Right ventricle myocardium superior (tissue), 1 donor: Measurements from ENCODE around the gene LRIT2. TPM values are rescaled to one million over a fixed set of nuclear protein-coding genes. Genes with fewer than 3 reads are reported as not detected.
"Not testable (repeated sequence)": the region's sequence is repeated elsewhere in the genome, so short reads cannot be mapped to it uniquely, and the experiment has no call there.

Experiments used
- ATAC-seq: fragments of 200-7000 bp; cut with Tn5 transposase; one replicate; pipeline ENCODE4 v1.9.1; 2020; ENCODE audit warnings: mild to moderate bottlenecking; ENCODE audit not compliant: poor library complexity
- DNase-seq: peaks from one replicate; pipeline ENCODE4 v3.0.0-alpha.2; 2020
- intact Hi-C: fragments of 100-400 bp; cut with DNase I; formaldehyde crosslinking; loops from one replicate; pipeline ENCODE4 v1.11.2; 2022
- total RNA-seq: library from RNA; stranded (reverse); fragmentation: NEBNext Ultra II Directional; extraction: Animal tissue kit (Norgen Biotek cat#: 25700); gene quantifications from one replicate; pipeline ENCODE4 v1.2.1, GENCODE V29; 2021
- donor health status: DM: no; HTN: yes; CAD: no; lungs with severe emphysema.

Gene LRIT2
- total RNA-seq, 1 donor from 2014 or later: not detected

DNA sequence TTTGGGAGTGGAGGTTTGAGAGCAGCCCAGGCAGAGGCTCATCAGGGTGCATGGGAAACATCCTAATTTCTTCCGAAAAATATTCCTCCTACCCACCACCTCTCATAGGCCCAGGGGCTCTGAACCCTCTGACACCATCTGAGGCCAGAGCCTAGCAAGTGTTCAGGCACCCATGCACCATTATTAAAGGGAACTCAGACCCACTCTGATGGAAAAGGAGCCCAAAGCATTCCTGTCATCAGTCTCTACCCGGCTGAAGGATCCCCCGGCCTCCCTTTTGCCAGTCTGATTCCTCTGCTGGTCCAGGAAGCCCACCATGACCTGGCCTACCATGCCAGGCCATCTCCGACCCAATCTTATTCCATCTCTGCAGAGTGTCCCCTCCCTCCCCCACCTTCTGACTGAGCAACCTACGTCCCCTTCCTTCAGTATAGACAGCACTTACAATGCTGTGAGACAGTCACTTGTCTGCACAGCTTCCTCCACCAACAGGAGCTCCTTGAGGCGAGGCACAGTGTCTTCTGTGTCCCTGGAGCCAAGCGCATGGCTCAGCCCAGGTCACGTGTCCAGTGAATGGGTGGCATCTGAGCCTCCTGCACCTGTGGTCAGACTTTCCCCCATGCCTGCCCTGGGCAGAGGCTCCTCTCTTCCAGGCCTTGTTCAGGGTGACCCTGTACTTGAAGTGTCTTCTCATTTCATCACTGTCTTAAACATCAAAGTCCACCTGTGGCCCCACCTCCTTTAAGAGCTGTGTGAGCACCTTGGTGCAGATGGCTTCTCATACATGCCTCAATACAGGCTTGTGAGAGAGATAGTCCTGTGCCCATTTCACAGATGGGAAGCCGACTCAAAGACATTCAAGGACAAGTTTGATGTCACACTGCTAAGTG is 52.6 kb downstream of the LRIT2 start:
- DNase-seq (no peak), ATAC-seq (no peak)
- intact Hi-C loops: no loop called here

DNA sequence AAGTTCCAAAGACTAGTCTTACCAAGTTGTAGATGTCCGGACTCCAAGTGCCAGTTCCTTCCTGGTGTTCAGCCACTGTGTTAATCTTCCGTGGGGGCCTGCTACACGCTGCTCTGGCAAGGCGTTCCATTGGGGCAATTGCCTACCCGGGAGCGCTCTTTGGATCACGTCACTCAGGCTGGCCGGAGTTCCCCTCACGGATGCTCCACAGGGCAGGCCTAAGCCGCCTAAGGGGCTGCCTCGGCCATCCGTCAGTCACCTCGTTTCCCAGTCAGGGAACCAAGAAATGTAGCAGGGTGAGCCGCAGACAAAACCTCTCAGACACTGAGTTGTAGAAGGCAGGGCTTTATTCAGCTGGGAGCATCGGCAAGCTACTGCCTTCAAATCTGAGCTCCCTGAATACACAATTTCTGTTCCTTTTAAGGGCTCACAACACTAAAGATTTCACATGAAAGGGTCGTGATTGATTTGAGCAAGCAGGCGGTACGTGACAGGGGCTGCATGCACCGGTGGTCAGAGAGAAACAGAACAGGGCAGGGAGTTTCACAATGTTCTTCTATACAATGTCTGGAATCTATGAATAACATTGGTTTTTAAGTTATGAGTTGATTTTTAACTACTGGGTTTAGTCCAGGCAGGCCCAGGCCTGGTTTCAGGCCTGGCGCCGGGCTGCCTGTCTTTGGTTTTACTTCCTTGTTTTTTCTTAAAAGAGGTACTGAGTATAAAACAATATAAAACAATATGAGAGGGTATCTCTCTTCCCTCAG is 53.5 kb downstream of the LRIT2 start:
- ATAC-seq, DNase-seq, intact Hi-C loops: not testable (repeated sequence)

DNA sequence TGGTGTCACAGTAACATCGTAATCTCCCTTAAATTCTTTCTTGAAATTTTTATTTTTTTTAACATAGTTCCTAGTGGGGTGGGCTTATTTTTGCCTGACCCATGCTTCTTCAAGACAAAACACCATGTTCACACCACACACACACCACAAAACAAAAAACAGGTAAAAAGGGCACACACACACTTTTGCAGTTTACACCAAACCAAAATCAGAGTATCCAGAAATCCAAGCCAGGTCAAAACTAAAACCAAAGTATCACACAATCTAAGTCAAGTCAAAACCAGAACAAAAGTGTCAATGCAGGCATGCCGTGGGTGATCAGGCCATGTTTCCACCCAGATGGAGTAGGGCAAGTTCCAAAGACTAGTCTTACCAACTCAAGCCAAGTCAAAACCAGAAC is 54.1 kb downstream of the LRIT2 start:
- DNase-seq, ATAC-seq, intact Hi-C loops: not testable (repeated sequence)

Other genes starting within 250 kb of the LRIT2 start
- 394 TPM for gene GHITM, start 86.0 kb downstream of the LRIT2 start, total RNA-seq
- gene GPR15LG, start 51.7 kb downstream of the LRIT2 start, total RNA-seq: not detected
- 0.32 TPM for gene CDHR1, start 31.0 kb downstream of the LRIT2 start, total RNA-seq
- gene LRIT1, start 16.0 kb upstream of the LRIT2 start, total RNA-seq: 0.13 TPM
- 1.7 TPM for gene RGR, start 19.5 kb upstream of the LRIT2 start, total RNA-seq
- 165 TPM for gene CCSER2, start 103.0 kb upstream of the LRIT2 start, total RNA-seq